Spleen (tissue), 7 donors: ENCODE measurements around the gene FAM131C.
A peak's percentile ranks its signal among the peaks of the same experiment; 100 is the strongest.

Experiments
- POLR2A ChIP-seq, 3 donors: fragments of 450-650 bp; IDR thresholded peaks; one replicate each; pipeline ENCODE4 v1.5.1; 2017; ENCODE audit warnings: antibody characterized with exemption in 3 of 3, mild to moderate bottlenecking in 1 of 3
- POLR2AphosphoS5 ChIP-seq, 3 donors: sonication (generic); formaldehyde crosslinking; IDR thresholded peaks; one replicate each; pipeline ENCODE4 v1.5.1; 2017; ENCODE audit warnings: antibody characterized with exemption in 3 of 3
- TF ChIP-seq, protein P1 (sequence below), 11 experiments: fragments of 200-600 bp in 7 of 11; fragments of 450-650 bp in 4 of 11; sonication (generic) in 4 of 11; IDR thresholded peaks in 8 of 11; conservative IDR thresholded peaks in 3 of 11; 1 replicate in 7 of 11; 2 replicates in 4 of 11; pipeline versions ENCODE4 v1.4.0 to v1.8.0; 2016 to 2021; ENCODE audit warnings: antibody characterized with exemption in 11 of 11, inconsistent platforms in 4 of 11, mild to moderate bottlenecking in 1 of 11
- donor health status: DM: no; HTN: no; CAD: no; lungs with moderate emphysema.
- donor health status: DM: no; HTN: no; CAD: no.
- donor health status: DM: no; HTN: no; CAD: no.

DNA sequence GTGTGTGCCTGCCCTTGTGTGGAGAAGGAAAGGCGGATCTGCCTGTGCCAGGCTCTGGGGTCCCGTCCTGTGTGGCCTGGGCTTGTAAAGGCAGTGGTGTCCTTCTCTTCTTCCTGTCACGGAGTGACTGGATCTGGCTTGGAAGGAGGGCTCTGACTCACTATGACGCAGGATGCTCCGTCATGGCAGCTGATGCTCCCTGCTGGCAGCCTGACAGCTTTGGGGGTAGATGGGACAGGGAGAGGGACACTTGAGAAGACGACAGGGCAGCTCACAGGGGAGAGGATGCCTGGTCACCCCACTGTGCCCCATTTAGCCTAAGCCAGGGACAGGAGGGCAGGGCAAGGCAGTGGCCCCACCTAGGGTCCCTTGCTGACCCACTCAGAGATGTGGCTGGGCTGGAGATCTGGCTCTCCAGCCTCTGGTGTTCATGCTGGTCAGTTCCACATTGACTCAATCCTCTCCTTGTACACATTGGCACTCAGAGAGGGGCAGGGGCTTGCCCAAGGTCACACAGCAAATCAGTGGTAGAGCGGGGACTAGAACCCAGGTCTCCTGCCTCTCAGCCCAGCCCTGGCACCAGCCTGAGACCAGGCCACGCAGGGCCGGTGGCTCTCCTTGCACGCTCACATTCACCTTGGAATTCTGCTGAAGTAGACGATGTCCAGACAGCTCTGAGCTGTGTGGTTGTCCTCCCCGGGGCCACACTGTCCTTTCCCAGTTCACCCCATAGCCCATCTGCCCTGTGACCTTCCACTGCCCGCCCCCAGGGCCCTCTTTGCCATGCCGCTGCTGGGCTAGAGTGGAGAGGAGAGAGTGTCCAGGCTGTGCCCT is 2.8 kb upstream of the FAM131C start:
- TF ChIP-seq POLR2AphosphoS5 (IDR thresholded peaks at IDR 0.05) (peak in 2 of 3 donors; percentile 42 to 54), POLR2A (IDR thresholded peaks at IDR 0.05) (no peak)
- TF ChIP-seq, protein P1, sequence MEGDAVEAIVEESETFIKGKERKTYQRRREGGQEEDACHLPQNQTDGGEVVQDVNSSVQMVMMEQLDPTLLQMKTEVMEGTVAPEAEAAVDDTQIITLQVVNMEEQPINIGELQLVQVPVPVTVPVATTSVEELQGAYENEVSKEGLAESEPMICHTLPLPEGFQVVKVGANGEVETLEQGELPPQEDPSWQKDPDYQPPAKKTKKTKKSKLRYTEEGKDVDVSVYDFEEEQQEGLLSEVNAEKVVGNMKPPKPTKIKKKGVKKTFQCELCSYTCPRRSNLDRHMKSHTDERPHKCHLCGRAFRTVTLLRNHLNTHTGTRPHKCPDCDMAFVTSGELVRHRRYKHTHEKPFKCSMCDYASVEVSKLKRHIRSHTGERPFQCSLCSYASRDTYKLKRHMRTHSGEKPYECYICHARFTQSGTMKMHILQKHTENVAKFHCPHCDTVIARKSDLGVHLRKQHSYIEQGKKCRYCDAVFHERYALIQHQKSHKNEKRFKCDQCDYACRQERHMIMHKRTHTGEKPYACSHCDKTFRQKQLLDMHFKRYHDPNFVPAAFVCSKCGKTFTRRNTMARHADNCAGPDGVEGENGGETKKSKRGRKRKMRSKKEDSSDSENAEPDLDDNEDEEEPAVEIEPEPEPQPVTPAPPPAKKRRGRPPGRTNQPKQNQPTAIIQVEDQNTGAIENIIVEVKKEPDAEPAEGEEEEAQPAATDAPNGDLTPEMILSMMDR (IDR thresholded peaks at IDR 0.05 in 8 of 11, conservative IDR thresholded peaks at IDR 0.05 in 3 of 11) = no peak
